Stimulated activated naive CD4-positive, alpha-beta T cell treated with Interleukin-2 at 50 U/mL for 16 hours (primary cell): ENCODE data around the gene GOSR2.
"Not testable (repeated sequence)": the region's sequence is repeated elsewhere in the genome, so short reads cannot be mapped to it uniquely, and the experiment has no call there.

Source experiments
- DNase-seq: peaks from one replicate; lab custom pipeline; 2025; lab: John Stamatoyannopoulos, UW

The GOSR2 gene

DNA sequence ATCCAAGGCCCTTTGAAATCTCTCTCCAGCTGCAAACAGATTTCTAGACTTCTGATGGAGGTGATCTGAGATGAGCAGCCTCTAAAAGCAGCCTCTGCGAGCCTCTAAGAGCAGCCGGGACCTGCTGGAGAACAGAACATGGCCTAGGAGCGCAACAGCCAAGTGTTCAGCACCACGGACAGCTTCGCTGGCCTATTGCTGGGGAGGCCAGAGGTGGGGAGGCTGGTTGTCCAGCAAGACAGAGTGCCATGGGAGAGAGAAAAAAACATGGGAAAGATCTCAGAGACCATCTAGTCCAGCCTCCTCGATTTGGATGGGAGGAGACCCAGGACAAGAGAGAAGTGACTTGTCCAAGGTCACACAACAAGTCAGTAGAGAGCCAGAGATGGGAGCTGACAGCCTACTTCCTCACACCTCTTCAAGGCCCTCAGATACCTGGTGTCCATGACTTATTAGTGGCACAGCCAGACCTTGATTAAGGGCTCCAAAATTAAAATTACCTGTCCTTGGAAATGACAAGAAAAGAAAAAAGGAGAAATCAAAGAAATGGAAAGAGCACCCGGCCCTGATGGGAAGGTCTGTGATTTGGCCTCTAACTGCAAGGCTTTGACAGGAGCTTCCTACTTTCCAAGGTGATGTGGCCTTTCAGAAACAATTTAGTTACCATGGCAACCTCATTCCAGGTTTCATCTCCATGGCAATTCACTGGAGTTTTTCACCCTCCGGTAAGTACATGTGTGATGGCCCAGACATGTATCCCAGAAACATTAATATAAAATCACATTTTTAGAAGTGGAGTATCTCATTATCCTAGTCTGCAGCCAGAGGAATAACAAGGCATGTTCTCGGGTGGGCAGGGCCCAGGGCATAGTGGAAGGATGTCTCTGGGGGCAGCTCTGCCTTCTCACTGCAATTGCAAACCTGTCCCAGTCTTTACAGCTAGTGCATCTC, 41.6 kb downstream of the GOSR2 start:
- no peak for DNase-seq

DNA sequence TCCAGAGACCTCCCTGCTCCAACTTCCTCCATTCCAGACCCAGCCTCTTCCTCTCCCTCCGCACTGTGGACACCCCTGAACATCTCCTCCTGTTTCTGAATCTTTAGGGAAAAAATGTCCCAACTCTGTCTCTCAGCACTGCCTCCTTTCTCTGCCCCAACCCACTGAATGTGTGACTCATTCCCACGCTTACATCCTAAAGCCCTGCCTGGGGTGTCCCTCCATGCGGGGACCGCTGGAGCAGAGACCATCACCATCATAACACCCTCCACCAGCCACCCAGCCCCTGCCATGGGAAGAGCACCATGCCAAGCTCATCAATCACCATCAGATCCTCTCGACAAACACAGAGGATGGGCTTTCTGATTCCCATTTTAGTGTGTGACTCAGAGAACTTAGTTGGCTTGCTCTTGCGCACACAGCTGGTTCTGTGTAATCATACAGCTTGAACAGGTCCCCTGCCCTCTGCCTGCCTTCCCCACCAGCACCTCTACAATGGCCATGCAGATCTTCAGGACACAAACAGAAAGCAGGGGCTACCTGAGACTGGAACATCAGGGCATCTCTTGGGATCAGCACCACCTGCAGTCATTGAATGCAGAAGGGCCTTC, 45.4 kb downstream of the GOSR2 start:
- DNase-seq = no peak

DNA sequence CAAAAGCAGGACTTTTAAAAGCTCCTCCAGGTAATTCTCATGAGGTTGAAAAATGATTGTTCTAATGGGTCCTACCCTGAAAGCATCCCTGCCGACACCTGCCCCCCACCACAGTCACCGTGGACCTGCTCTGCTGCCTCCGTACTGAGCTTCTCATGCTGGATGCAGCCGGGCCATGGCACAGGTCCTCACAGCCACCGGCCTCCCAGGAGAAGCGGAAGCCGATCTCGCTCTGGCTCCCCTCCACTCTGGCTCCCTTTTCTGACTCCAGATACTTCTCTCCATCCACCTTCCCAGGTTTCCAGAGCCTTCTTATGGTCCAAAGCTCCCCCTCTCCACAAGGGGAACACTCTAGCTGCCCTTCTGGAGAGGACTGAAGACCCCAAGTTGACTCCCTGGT, 45.9 kb downstream of the GOSR2 start:
- no peak for DNase-seq

DNA sequence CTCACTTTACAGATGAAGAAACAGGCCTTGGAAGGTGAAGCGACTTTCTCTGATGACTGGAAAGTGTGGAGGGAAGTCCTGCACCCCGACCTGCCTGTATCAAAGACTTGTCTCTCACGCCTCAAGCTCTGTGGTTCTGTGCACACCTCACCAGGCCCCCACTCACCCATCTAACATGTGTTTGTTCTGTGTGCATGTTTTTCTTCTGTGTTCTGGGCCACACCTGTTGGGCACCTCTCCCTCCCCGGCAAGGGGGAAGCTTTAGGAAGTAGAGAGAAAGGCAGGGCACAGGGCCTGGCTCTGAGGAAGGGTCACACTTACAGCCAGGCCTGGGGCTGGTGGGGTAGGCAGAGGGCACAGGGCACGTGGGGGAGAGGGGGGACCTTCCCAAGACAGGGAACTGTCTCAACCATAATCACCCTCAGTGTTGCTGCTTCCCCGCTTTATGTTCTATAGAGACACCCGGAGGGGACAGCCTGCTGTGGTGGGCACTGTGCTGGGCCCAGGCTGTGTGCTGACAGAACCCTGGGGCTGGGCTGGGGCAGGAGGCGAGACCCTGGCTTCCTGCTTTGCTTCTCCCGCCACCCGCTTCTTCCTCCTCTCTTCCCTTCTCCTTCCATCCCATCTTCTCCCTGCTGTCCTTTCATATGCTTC, 48.8 kb downstream of the GOSR2 start:
- no peak for DNase-seq

DNA sequence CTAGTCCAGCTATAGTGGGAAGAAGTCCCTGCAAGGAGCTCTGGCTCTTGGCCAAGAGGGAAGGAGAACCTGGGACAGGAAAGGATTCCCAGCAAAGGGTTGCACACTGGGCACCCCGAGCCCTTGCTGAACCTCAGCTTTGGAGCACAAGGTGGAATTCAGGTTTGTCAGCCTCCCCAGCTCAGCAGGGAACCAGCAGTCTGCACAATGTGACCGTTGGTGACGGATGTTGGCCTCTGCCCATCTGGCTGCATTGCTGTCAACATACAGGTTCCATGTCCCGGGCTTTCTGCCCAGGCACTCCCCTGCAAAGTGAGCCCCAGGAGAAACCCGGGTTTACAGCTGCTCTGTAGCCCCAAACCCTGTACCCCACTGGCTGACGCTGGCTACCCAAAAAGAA, 49.4 kb downstream of the GOSR2 start:
- no peak for DNase-seq

DNA sequence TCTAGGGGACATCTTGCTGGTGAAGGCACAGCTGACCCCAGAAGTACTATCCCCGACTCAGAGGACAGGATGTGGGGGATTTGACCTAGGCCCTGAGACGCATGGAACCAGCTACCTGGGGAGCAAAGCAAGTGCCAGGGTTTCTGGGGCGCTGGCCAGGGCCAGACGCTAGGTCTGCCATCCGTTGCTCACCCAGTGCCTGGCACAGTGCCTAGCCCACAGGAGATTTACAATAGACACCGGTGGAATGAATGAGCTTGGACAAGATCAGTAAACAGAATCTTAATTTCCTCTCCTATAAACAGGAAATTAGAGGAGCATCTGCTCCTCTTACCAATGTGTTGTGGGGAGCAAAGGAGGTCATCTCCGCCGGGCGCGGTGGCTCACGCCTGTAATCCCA, 51.1 kb downstream of the GOSR2 start:
- no peak for DNase-seq

DNA sequence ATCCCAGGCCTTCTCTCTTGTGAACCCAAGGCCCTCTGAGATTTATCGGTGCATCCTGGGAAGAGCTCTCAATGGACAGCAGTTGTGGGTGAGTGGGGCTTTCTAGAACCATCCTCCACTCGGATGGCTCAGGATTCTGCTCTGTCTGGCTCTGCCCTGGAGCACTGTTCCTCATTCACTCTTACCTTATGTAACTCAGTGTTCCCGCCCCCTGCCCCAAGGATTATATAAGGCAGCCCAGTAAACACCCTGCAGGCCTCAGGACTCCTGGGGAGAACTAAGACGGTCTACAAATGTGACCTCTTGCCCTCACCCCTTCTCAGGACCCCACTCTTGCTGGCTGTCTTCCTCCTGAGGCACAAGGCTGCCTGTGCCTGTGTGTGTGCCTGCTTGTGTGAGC, 52.3 kb downstream of the GOSR2 start:
- DNase-seq = no peak

DNA sequence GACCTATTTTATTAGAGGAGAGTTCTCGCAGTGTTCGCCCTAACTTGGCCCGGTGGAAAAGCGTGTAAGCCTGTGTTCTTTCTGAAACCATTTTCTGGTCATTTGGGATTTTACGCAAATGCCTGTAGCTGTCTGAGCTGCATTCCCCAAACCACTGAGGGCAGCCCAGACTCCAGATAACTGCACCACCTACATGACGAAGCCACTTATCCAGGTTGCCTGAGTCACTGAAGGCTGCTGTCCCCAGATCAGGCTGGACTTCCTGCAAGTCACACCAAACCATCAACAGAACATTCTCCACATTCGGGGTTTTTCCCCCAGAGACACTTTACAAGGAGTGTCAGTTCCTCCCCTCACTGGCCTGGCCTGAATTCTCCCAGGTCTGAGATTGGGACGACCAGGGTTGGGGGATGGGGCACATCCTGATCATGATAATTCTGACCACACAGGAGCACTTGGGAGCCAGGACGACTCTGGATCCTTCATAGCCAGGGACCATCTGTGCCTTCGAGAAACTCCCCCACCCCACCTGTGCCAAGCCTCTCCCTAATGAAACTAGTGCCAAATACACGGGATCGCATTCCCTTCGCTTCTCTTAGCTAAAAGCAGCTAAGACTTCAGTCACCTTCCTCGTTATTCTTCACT, 53.8 kb downstream of the GOSR2 start:
- no peak for DNase-seq

DNA sequence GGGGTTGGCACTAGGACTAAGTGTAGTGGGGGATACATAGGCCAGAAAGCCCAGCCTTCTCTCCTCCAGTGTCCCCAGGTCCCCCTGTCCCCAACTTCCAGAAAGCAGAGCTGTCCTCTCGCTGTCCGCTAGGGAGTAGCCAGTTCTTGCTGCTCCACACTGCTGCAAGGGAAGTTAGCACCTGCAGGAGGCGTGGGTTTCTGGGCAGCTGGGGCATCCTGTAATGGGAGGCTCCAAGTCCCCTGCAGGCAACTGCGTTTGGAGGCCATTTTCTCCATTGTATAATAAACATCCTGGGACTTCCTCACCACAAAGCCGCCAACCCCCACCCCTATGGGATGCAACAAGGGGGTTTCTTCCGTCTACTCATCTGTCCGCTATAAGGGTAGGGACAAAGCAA, 54.4 kb downstream of the GOSR2 start:
- no peak for DNase-seq

DNA sequence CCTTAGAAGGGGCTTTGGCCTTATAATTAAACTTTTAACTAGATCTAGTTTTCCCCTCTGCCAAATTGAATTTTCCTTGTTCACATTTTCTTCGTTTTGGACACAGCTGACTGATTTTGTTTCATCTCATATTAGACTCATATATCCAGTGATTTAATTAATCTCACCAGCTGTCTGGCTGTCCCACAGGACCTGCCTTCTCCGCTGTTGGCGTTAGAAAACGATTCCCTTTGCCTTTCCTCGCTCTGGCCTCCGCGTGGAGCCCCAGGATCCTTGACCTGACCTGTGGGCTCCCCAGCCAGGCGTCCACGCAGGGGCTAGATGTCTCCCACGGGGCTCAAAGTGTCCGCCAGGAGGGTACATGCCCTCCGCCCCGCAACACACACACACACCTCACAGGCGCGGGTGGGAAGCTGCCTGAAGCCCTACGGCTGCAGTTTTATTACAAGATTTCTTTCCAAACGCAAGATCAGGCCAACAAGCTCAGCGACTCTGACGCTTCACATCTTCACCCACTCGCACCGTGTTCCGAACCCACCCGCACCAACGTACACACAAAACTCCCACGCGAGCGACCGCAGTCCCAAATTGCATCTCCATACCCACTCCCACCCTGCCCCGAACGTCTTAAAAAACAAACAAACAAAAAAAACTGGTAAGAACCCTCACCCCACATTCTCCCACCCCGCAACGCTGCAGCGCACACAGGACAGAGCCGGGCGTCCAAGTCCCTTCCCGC, 55.0 kb downstream of the GOSR2 start:
- no peak for DNase-seq

DNA sequence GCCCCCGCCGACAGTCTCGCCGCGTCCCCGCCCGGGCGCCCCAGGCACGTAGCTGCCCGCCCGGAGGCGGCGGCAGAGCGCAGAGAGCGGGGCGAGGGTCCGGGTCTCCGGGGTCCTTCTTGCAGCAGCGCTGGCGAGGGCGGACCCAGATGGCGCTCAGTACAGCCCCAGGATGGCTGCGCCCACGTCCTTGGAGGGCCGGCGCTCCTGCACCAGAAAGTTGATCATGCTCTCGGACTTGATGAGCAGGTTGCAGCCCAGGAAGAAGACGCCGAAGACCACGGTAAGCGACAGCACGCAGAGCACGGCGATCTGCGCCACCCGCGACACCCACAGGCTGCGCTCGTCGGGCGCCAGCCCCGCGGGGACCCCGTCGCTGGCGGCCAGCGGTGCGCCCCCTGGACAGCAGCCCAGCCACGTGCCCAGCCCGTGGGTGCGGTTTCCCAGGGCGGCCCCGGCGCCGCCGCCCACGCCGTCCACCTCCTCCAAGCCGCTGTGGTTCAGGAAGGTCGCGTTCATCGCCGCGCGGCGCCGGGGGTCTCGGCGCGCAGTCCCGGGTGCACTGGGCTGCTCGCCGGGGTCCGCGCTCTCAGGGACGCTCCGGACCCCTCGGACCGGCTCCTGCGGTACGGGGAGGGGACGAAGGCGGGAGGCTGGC, 55.7 kb downstream of the GOSR2 start:
- DNase-seq = no peak

DNA sequence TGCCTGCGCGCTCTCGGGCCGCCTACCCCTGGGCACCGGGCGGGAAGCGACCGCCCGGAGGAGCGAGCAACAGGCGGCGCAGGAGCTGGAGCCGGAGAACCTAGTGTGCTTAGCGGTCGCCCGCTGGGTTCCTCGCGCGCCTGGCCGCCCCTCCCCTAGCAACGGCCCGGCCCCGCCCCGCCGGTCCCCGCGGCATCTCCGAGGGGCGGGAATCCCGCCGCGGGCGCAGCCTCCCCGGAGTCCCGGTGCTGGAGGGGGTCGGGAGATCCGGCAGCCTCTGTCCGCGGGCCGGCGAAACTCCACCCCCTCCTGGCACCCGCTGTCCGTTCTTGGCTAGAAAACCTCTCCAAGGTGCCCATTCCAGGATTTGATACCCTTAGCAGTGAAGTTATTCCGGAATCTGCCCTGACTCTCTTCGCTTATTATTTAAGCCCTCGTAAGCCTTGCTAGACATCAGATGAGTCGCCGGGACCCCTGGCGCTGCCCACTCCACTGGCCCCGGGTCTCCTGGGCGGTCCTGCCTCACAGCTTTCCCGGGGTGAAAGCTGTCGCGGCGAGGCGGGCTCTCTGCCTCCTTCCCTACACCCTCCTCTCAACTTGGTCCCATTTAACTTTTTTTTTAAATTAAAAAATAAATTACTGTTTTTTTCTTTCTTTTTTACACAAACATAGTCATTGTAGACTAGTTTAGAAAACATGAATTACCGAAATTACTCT, 56.3 kb downstream of the GOSR2 start, which contains the start of gene RPRML:
Gene RPRML, minus strand, starts transcription at position 107 of the 717 bp plus-strand sequence. CDS start 246 bp downstream, outside the sequence.
- DNase-seq = peak; percentile 12

DNA sequence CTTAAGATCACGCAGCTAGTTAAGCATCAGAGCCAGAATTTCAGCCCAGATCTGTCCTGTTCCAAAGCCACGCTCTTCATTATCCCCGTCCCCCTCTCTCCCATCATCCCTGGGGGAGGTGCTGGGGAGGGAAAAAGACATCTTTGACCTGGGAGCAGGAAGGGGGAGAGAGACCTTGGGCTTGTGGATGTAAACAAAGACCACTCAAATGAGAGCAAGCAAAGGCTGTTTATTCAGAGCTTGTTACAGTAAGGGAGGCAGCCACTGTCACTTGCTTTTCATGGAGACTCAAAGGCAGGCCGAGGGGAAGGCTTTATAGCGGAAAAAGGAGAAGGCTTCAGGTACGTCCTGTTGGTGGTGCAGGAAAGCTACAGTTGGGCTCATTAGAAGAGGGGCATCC, 59.6 kb downstream of the GOSR2 start:
- no peak for DNase-seq

DNA sequence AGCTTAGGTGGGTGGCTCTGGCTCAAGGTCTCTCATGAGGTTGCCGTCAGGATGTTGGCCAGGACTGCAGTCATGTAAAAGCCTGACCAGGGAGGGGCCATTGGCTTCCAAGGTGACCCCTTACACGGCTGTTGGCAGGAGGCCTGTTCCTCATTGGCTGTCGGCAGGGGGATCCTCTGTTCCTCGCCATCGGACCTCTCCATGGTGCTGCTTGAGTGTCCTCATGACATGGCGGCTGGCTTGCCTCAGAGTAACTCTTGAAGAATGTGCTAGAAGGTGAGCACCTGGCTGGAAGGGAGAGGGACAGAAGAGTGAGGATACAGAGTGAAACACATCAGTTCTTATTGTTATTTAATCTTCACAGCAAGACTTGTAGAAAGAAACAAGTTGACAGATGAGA, 60.8 kb downstream of the GOSR2 start:
- DNase-seq = no peak

DNA sequence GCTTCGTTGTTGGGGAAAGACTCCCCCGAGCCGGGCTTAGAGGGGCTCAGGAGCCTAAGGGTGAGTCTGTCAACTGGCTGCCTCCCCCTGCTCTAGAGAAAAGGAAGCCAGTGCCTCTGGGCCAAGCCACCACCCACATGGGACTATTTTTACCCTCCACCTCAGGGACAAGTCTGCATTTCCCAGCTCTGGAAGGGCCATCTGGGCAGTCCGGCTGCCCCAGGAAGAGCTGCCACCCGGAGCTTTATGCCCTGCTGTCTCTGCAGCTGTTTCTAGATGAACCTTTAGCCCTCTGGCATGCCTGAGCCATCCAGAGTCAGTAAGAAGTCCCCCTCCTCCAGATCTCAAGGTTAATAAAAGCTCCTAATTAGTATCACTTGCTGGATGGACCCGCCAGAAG, 61.4 kb downstream of the GOSR2 start:
- DNase-seq = no peak

DNA sequence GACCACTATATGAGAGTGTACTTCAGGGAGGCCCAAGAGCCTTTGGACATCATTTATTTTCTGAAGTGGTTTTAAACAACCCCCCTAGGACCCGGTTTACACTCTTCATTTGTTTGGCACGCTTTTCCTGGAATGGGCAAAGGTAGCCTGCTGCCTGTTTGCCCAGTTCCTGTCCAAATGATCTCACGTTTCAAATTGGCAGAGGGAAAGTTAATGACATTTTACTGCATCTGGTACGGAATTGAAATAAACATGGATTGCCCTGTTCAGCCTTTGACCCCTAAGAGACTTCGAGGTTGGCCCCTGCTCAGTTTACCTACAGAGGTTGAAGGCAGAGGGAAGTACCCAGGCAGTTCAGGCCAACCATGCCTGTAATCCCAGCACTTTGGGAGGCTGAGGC, 61.9 kb downstream of the GOSR2 start:
- DNase-seq = no peak

DNA sequence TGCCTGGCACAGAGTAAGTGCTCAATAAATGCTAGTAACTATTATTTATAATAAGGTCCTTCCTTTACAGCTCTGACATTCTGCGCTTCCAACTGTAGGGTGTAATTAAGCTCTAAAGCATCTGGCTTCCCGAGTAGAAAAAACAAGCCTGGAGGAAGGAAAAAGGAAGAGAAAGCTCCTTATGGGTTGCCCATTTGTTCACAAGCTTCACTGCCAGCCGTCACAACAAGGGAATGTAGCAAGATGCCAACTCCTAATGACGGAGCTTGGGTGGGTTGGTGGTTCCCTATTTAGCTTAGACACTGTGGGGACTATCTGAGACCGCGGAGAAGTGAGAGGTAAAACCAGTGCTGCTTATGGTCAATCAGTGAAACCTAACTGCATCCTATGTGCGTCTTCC, 63.4 kb downstream of the GOSR2 start:
- no peak for DNase-seq

DNA sequence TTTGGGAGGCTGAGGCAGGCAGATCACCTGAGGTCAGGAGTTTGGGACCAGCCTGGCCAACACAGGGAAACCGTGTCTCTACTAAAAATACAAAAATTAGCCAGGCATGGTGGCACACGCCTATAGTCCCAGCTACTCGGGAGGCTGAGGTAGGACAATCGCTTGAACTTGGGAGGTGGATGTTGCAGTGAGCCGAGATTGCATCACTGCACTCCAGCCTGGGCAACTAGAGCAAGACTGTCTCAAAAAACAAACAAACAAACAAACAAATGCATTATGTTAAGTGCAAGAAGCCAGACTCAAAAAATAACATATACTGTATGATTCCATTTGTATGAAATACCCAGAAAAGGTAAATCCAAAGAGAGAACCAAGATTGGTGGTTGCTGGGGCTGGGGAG, 65.0 kb downstream of the GOSR2 start:
- DNase-seq = not testable (repeated sequence)

DNA sequence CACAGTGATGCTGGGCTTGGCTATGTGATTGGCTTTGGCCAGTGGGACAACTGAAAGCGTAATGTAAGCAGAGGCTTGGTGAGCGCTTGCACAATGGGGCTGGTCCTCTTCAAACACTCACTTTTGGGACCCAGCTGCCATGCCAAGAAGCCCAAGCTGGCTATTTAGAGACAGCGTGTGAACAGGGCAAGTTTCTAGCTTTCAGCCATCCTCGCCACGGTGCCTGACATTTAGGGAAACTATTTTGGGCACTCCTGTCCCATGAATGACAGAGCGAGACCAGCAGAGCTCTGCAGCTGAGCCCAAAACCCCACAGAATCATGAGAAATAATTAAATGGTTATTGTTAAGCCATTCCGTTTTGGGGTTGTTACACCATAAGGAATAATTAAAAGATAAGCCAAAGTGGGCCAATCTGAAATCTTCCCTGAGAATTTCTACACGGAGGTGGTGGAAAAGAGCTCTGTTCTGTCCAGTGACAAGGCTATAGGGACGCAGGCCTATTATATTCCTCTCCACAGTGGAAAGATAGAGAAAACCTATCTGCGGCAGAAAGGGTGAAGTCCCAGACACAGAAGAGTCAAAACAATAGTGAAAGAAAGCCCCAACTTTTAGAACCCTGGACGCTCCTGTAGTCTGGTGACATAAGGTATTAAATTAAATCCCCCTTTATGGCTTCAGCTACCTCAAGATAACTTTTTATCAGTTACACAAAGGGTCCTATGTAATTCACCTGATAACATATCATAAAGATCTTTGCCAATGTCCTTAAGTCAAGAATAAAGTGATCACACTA, 66.9 kb downstream of the GOSR2 start:
- DNase-seq = no peak

DNA sequence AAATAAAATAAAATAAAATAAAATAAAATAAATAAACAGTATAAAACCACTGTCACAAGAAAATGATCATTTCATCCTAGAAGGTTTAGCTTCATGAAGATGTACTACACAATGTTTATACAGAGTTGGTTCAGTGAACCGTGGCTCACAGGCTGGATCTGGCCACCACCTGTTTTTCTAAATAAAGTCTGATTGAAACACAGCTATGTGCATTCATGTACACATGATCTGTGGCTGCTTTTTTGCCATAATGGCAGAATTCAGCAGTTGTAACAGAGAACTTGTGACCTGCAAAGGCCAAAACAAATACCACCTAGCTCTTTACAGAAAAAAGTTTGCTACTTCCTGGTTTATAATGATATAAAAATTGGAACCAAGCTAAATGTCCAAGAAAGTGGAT, 68.7 kb downstream of the GOSR2 start:
- no peak for DNase-seq
